NCI-H1930 (cell line): Measurements from ENCODE around the gene ID1.
"Not testable (repeated sequence)": the region's sequence is repeated elsewhere in the genome, so short reads cannot be mapped to it uniquely, and the experiment has no call there.

ENCODE experiments used
- DNase-seq, 2 experiments: peaks; one replicate each; lab custom pipeline; 2025; lab: John Stamatoyannopoulos, UW

Gene ID1

GRCh38 chr20:31573555-31574321 is 31.4 kb upstream of the ID1 start:
- DNase-seq: no peak

- DNase-seq: not testable (repeated sequence)
These were observed 30.1 kb upstream of the ID1 start for GRCh38 chr20:31574986-31575385.

DNA sequence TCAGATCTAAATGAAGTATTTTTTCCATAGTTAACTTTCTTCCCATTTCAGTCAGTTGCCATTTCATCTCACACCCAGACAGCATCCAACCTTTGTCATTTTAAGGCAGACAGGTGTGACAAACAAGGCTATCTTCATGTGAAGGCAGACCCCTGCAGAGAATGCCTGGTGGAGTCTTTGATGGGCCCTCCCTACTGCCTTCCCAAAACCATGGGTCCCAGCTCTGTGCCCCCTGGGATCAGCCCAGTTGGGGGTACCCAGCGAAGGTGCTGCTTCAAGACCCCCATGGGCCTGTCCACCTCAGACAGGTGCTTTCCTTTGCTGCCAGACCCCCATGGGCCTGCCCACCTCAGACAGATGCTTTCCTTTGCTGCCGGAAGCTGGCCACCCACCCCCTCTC is 28.3 kb upstream of the ID1 start:
- no peak for DNase-seq

GRCh38 chr20:31577194-31577593 is 27.9 kb upstream of the ID1 start:
- no peak for DNase-seq

DNA sequence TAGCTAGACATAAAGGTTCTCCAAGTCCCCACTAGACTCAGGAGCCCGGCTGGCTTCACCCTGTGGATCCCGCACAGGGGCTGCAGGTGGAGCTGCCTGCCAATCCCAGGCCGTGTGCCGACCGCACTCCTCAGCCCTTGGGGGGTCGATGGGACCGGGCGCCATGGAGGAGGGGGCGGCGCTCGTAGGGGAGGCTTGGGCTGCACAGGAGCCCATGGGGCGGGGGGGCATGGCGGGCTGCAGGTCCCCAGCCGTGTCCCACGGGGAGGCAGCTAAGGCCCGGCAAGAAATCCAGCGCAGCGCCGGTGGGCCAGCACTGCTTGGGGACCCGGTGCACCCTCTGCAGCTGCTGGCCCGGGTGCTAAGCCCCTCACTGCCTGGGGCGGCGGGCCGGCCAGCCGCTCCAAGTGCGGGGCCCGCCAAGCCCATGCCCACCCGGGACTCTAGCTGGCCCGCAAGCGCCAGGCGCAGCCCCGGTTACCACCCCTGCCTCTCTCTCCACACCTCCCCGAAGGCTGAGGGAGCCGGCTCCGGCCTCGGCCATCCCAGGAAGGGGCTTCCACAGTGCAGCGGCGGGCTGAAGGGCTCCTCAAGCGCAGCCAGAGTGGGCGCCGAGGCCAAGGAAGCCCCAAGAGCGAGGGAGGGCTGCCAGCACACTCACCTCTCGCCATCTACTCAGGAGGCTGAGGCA is 26.5 kb upstream of the ID1 start:
- no peak for DNase-seq

GRCh38 chr20:31579245-31579644 is 25.8 kb upstream of the ID1 start:
- no peak for DNase-seq

- DNase-seq: not testable (repeated sequence)
These were observed 25.0 kb upstream of the ID1 start for GRCh38 chr20:31579941-31580651.

DNA sequence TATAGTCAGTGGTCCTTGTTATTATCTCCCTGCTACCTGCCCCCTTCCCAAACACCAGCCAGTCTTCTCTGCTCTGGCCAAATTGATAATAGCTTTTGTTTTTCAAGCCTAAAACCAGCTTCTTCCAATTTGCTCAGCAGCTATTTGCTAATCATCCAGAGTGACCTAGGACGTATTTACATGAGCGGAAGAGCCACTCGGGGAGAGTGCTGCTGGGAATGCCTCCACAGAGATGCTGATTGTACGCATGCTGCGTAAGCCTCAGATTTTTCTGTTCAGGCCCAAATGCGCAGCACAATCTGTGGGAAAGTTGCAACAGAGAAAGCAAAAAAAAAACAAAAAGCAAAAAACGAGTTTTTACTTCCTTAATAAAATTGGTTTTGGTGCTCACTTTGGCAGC is 24.4 kb upstream of the ID1 start:
- no peak for DNase-seq

DNA sequence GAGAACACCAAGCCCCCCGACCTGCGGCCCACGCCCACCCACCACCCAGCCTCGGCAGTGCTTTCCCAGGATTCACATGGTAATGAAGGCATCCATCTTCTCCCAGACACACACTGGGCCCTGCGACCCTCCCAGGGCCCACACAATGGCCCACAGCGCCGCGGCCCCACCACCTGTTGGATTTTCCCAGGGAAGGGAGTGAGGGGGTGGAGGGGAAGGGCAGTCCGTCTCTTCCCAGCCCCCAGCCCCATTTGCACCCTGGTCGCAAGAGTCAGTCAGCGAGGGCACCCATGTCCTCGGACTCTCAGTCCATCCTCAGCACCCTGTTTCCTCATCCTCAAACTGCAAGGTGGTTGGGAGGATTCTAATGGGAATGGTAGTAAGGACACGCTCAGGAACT is 23.7 kb upstream of the ID1 start:
- DNase-seq: no peak

DNA sequence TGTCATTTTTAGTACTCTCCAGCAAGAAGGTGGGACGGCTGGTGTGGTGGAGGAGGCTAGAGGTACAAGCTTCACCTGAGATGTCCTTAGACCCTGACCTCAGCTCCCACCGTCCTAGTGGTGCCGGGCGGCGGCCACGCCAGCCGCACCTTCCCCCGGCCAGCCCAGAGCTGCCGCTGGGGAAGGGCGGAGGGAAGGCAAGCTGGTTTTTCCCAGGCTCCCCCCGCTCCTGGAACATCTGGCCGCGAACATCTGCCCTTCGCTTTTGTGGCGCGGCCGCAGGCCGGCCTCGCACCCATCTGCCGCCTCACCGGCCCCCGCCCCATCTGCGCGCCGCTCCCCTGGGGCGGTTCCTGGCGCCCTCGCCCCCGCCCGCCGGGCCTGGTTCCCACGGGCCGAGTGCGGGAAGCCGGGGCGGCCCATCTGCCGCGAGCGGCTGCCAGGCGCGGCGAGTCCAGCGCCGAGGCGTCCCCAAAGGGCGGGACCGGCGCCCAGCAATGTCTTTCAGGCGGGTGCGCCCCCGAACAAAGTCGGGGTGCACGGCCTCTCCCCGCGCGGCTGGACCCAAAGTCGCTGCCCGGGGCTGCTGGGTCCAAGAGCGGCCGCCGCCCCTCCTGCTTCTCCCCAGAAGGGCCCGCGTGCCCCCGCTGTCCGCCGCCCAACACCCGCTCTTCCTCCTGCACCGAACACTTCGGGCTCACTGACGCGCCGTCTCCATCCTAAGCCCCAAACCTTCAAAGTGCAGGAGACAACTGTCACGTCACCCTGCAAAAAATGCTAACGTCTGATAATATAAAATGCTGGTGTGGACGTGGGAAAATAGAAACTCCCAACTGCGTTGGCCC is 17.3 kb upstream of the ID1 start:
- no peak for DNase-seq

GRCh38 chr20:31590717-31591225 is 14.3 kb upstream of the ID1 start:
- no peak for DNase-seq

DNA sequence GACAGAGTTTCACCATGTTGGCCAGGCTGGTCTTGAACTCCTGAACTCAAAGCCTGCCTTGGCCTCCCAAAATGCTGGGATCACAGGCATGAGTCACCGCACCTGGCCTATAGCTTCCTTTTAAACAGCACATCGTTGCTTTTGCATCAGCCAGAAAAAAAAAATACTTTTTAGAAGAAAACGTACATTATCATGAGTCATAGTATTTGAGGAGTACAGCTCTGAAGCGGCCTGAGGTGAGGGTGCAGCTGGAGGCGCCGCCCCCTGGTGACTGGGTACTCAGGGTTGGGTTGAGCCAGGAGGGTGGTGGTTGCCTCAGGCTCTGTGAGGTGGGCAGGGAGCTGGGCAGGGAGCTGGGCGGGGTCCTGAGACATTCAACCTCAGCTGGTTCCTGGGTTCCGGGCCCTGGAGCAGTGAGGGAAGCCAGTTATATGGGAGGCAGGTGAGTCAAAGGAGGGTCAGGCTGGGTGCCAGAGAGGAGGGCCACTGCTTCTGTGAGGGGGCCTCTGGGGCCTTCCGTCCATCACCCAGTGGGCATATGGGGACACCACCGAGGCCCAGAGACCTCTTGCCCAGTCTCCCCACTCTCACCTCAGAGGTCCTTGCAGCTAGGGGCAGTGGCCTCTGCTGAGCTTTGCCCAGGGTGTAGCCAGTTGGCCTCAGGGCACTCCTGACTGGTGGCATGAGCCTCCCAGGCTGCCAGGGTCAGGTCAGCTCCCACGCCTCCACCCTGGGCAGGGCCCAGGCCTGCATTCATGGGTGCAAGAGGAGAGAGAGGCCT is 11.7 kb upstream of the ID1 start:
- no peak for DNase-seq

- no peak for DNase-seq
These were observed 11.0 kb upstream of the ID1 start for GRCh38 chr20:31594002-31594557.

GRCh38 chr20:31594558-31595379 is 10.3 kb upstream of the ID1 start:
- no peak for DNase-seq

- no peak for DNase-seq
These were observed 9.8 kb upstream of the ID1 start for GRCh38 chr20:31595380-31595653.

GRCh38 chr20:31595654-31596411 is 9.3 kb upstream of the ID1 start:
- no peak for DNase-seq

GRCh38 chr20:31596412-31596715 is 8.7 kb upstream of the ID1 start:
- DNase-seq: not testable (repeated sequence)

DNA sequence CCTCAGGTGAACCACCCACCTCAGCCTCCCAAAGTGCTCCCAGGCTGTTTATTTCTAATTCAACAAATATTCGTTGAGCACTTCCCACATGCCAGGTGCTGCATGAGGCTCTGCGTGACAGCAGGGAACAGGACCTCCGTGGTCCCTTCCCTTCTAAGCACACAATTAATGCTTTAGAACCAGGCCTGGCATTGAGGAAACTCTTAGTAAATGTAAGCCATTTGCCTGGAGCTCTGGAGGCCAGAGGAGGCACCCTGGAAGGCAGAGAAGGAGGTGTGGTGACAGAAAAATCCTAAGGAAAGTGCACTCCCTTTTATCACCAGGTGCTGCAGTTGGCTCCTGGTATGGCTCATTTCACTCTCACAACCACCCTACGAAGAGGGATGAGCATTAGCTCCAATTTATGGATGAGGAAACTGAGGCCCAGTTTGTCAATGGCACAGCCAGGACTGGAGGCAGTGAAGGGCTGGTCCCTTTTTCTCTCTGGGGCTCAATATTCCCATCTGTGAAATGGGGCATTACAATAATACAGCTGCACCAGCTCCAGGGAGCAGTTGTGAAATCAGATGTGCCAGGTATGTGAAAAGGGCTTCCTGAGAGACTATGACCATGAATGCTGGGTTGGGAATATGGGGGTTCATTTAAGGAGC is 8.1 kb upstream of the ID1 start:
- no peak for DNase-seq

DNA sequence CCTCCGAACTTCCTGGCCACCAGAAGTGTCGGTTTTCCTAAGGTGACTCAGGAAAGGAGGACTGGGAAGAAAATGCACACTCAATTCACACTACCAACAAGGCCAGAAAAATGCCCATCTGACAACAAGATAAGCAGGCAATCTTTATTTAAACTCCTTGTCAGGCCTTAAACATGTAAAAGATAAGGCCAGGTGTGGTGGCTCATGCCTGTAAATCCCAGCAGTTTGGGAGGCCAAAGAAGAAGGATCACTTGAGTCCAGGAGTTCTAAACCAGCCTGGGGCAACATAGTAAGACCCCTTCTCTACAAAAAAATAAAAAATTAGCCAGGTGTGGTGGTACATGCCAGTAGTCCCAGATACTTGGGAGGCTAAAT is 7.6 kb upstream of the ID1 start:
- DNase-seq: no peak
